SKM-1 (cell line): ENCODE results near the gene OR2M3.
"Not testable (repeated sequence)": the region's sequence is repeated elsewhere in the genome, so short reads cannot be mapped to it uniquely, and the experiment has no call there.

Experiments used
- DNase-seq: peaks from one replicate; lab custom pipeline; 2025; ENCODE audit not compliant: unreplicated experiment; lab: John Stamatoyannopoulos, UW

The OR2M3 gene

GRCh38 chr1:248196965-248197364 is at the start of gene OR2M3:
OR2M3 (plus strand) TSS chr1:248197265; CDS start chr1:248203068, 5,803 bp downstream.
- DNase-seq: no peak

- DNase-seq: no peak
Observed at GRCh38 chr1:248152056-248152827, 44.8 kb upstream of the OR2M3 start.

GRCh38 chr1:248155927-248156326 is 41.1 kb upstream of the OR2M3 start:
- DNase-seq: no peak

- DNase-seq: no peak
Observed at GRCh38 chr1:248158758-248159157, 38.3 kb upstream of the OR2M3 start.

- no peak for DNase-seq
Observed at GRCh38 chr1:248164031-248164430, 33.0 kb upstream of the OR2M3 start.

- DNase-seq: no peak
Observed at GRCh38 chr1:248165186-248165585, 31.9 kb upstream of the OR2M3 start.

GRCh38 chr1:248174521-248174920 is 22.5 kb upstream of the OR2M3 start, which contains the start of gene OR2M2:
OR2M2 (plus strand) TSS chr1:248174821; CDS start chr1:248179986, 5,165 bp downstream.
- DNase-seq: no peak

- no peak for DNase-seq
Observed at GRCh38 chr1:248183996-248184395, 13.1 kb upstream of the OR2M3 start.

- DNase-seq: no peak
Observed at GRCh38 chr1:248187363-248187762, 9.7 kb upstream of the OR2M3 start.

GRCh38 chr1:248189026-248189425 is 8.0 kb upstream of the OR2M3 start:
- DNase-seq: no peak

- no peak for DNase-seq
Observed at GRCh38 chr1:248194117-248194516, 2.9 kb upstream of the OR2M3 start.

GRCh38 chr1:248215880-248216279 is 18.8 kb downstream of the OR2M3 start:
- DNase-seq: no peak

- no peak for DNase-seq
Observed at GRCh38 chr1:248225537-248225936, 28.5 kb downstream of the OR2M3 start.

GRCh38 chr1:248229360-248229908 is 32.4 kb downstream of the OR2M3 start:
- no peak for DNase-seq

- no peak for DNase-seq
Observed at GRCh38 chr1:248231117-248231516, 34.1 kb downstream of the OR2M3 start, which contains the start of gene OR2M4. OR2M4 (plus strand) TSS chr1:248231417; CDS start chr1:248238929, 7,512 bp downstream.

- no peak for DNase-seq
Observed at GRCh38 chr1:248239478-248239877, 42.4 kb downstream of the OR2M3 start.

- peak; percentile 53 for DNase-seq
Observed at GRCh38 chr1:248243204-248243603, 46.1 kb downstream of the OR2M3 start.

GRCh38 chr1:248259309-248259708 is 62.2 kb downstream of the OR2M3 start:
- not testable (repeated sequence) for DNase-seq
